AG04450 (cell line): ENCODE results near the gene EPHX1. TPM values are rescaled to one million over a fixed set of nuclear protein-coding genes. Genes with fewer than 3 reads are reported as not detected.
"Not testable (repeated sequence)": the region's sequence is repeated elsewhere in the genome, so short reads cannot be mapped to it uniquely, and the experiment has no call there.

Source experiments
- CTCF ChIA-PET: fragments of 300-600, 350-600 bp; formaldehyde crosslinking; extraction: SDS; loops from one replicate; lab custom pipeline; 2022; ENCODE audit warnings: antibody characterized with exemption, inconsistent platforms; lab: Charles Lee
- POLR2A ChIA-PET: fragments of 350-600 bp; formaldehyde crosslinking; extraction: SDS; loops from one replicate; lab custom pipeline; 2021; ENCODE audit warnings: antibody characterized with exemption, inconsistent platforms; lab: Yijun Ruan, JAX
- DNase-seq: peaks from one replicate; pipeline ENCODE4 v3.0.0-alpha.2; 2011; ENCODE audit warnings: low read depth, low spot score
- H3K27ac ChIP-seq: one replicate; pipeline ENCODE4 v1.5.1; 2012; ENCODE audit warnings: low read depth, low read length, control low read depth
- H3K27me3 ChIP-seq: one replicate; pipeline ENCODE4 v1.6.0; 2012; ENCODE audit warnings: low read length; ENCODE audit not compliant: control insufficient read depth, insufficient read depth
- H3K4me3 ChIP-seq: 2 replicates; pipeline ENCODE4 v1.5.1; 2011; ENCODE audit warnings: mild to moderate bottlenecking, low read depth, low read length, control low read depth
- H3K9me3 ChIP-seq: 2 replicates; pipeline ENCODE4 v1.5.1; 2012; ENCODE audit warnings: low read length; ENCODE audit not compliant: control insufficient read depth, insufficient read depth
- polyA plus RNA-seq: library from polyadenylated mRNA; depleted of rRNA; stranded (reverse); fragments of >200 nt; gene quantifications from 2 replicates; pipeline ENCODE4 v1.2.3, GENCODE V29; 2011
- TF ChIP-seq, protein P1 (sequence below): IDR thresholded peaks from 2 replicates; pipeline ENCODE4 v1.5.1; 2011; ENCODE audit warnings: low read depth, low read length, control low read depth, inconsistent platforms

The EPHX1 gene
- polyA plus RNA-seq, 1 experiment: 41.3 TPM

DNA sequence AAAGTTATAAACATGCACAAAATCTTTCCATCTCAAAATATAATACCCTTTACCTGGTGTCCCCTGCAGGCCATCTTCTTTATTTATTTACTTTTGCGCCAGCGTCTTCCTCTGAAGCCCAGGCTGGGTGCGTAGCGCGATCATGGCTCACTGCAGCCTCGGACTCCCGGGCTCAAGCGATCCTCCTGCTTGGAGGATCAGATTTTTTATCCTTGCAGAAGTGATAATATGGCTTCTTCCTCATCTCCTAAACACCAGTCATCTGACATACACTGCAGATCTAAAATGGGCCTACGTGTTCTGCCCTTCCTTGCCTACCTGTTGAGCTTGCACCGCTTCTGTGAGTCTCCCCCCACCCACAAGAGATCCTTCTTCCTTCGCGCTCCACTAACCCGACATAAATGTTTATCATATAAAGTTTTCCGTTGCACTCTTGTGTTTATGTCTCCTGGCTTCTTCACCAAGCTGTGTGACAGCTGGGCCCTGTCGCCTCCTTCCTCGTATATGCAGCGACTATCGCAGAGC lies 32.8 kb upstream of the EPHX1 start:
- DNase-seq: no peak
- ChIA-PET POLR2A (interaction anchor here (0.6 to 2.6 kb wide), 17 partner anchors 9 to 303 kb away, joined by 3 to 16 read pairs (median 5); partner anchors contain the start of genes ENAH and TMEM63A), CTCF (interaction anchor here (0.6 to 3.4 kb wide), 49 partner anchors 8 to 309 kb away, joined by 3 to 15 read pairs (median 4); no protein-coding TSS in a partner anchor)
- Histone ChIP-seq H3K27me3 (no peaks in the 10 kb centered on the region), H3K27ac (no peak overlapping the region), H3K9me3 (no peaks in the 10 kb centered on the region), H3K4me3 (peak overlapping the region; percentile 64)
- TF ChIP-seq, protein P1, sequence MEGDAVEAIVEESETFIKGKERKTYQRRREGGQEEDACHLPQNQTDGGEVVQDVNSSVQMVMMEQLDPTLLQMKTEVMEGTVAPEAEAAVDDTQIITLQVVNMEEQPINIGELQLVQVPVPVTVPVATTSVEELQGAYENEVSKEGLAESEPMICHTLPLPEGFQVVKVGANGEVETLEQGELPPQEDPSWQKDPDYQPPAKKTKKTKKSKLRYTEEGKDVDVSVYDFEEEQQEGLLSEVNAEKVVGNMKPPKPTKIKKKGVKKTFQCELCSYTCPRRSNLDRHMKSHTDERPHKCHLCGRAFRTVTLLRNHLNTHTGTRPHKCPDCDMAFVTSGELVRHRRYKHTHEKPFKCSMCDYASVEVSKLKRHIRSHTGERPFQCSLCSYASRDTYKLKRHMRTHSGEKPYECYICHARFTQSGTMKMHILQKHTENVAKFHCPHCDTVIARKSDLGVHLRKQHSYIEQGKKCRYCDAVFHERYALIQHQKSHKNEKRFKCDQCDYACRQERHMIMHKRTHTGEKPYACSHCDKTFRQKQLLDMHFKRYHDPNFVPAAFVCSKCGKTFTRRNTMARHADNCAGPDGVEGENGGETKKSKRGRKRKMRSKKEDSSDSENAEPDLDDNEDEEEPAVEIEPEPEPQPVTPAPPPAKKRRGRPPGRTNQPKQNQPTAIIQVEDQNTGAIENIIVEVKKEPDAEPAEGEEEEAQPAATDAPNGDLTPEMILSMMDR: no peak

GRCh38 chr1:225777583-225778336 lies 32.2 kb upstream of the EPHX1 start, which contains the start of gene SRP9:
SRP9 (plus strand) TSS chr1:225777826; CDS start chr1:225777941, 115 bp downstream.
- Histone ChIP-seq H3K4me3 (peak within 1 kb of the TSS; percentile 84), H3K27ac (peak within 1 kb of the TSS; percentile 93), H3K27me3 (no peaks in the 10 kb centered on the region), H3K9me3 (no peaks in the 10 kb centered on the region)
- TF ChIP-seq, protein P1: peak; percentile 86
- CTCF ChIA-PET: interaction anchor here (0.6 to 3.4 kb wide), 52 partner anchors 9 to 309 kb away, joined by 3 to 15 read pairs (median 4); partner anchors contain the start of gene EPHX1
- peak; percentile 94 for DNase-seq
- POLR2A ChIA-PET: interaction anchor here (0.5 to 2.6 kb wide), 20 partner anchors 10 to 303 kb away, joined by 3 to 16 read pairs (median 5); partner anchors contain the start of genes ENAH, EPHX1 and TMEM63A

- TF ChIP-seq, protein P1: no peak
- ChIA-PET POLR2A (interaction anchor here (0.6 to 2.6 kb wide), 11 partner anchors 10 to 218 kb away, joined by 3 to 16 read pairs (median 6); partner anchors contain the start of genes ENAH, EPHX1 and TMEM63A), CTCF (interaction anchor here (0.8 to 3.4 kb wide), 28 partner anchors 9 to 304 kb away, joined by 3 to 15 read pairs (median 4); partner anchors contain the start of gene EPHX1)
- peak overlapping the region; percentile 93 for H3K27ac ChIP-seq
- DNase-seq: no peak
- no peaks in the 10 kb centered on the region for H3K27me3 ChIP-seq
- H3K9me3 ChIP-seq: no peaks in the 10 kb centered on the region
- peak overlapping the region; percentile 84 for H3K4me3 ChIP-seq
Observed at GRCh38 chr1:225778337-225778669, 31.6 kb upstream of the EPHX1 start.

DNA sequence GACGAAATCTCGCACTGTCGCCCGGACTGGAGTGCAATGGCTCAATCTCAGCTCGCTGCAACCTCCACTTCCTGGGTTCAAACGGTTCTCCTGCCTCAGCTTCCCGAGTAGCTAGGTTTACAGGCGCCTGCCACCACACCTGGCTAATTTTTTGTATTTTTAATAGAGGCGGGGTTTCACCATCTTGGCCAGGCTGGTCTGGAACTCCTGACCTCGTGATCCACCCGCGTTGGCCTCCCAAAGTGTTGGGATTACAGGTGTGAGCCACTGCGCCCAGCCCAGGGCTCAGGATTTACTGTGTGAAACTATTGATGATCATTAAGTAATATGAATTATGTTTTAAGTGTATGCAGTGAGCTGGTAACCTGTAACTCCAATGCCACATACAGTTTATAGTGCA lies 30.8 kb upstream of the EPHX1 start:
- ChIA-PET POLR2A (interaction anchor here (0.6 to 2.6 kb wide), 3 partner anchors 34 to 300 kb away, joined by 3 to 16 read pairs (median 12); no protein-coding TSS in a partner anchor), CTCF (interaction anchor here (0.9 to 4.7 kb wide), 8 partner anchors 10 to 304 kb away, joined by 3 to 19 read pairs (median 6); no protein-coding TSS in a partner anchor)
- not testable (repeated sequence) for DNase-seq, H3K27me3 ChIP-seq, H3K27ac ChIP-seq, H3K9me3 ChIP-seq
- H3K4me3 ChIP-seq: peak overlapping the region; percentile 84

GRCh38 chr1:225780134-225780533 lies 29.8 kb upstream of the EPHX1 start:
- no peak overlapping the region for H3K27ac ChIP-seq
- no peak overlapping the region; the same call in 1 of the 2 replicates for H3K4me3 ChIP-seq
- no peaks in the 10 kb centered on the region for H3K27me3 ChIP-seq
- CTCF ChIA-PET: interaction anchor here (0.7 to 4.7 kb wide), 6 partner anchors 106 to 305 kb away, joined by 3 to 19 read pairs (median 9); no protein-coding TSS in a partner anchor
- H3K9me3 ChIP-seq: no peaks in the 10 kb centered on the region
- DNase-seq: no peak
- TF ChIP-seq, protein P1: no peak
- POLR2A ChIA-PET: no interaction called here
